ENCODE data around the gene NKX1-1. TPM values are rescaled to one million over a fixed set of nuclear protein-coding genes. Genes with fewer than 3 reads are reported as not detected.

Gene NKX1-1
- total RNA-seq, 1 donor from 2014 or later = not detected

DNA sequence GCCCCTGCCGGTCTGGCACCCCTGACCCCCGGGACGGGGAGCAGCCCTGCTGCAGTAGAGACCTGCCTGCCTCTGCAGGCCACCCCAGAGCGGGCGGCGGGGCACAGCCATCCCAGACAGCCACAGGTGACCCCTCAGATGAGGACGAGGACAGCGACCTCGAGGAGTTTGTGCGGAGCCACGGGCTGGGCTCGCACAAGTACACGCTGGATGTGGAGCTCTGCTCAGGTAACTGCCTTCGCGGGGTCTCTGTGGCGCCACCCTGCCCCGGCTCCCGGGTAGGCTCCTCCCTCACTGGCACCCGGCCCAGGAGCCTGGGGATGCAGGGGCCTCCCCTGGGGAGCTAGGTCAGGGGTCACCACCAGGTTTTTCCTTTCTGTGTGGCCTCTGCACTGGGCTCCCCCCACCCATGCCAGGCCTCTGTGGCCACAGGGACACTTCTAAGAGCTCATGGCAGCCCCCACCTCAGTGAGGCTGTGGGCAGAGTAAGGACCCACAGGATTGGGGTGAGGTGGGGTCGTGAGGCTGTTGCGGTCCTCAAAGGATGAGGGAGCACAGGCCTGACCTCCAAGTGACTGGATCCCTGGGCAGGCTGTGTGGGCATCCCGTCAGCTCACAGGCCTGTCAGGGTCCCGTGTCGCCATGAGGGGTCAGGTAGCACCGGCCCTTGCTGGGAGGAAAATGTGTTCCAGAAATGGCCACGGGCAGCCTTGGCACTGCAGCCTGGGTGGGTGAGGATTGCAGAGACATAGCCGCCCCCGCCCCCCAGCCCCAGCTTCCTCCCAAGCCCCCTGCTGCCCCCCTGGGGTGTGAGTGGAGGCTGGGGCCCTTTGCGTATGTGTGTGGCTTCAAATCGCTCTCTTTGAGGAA is 52.8 kb downstream of the NKX1-1 start:
- intact Hi-C loops (cut with DNase I) = loop anchor here (2.0 to 5.0 kb wide), 3 partner anchors 186 to 374 kb away; no protein-coding TSS in a partner anchor
- DNase-seq (ENCODE audit: low spot score) = no peak

Other genes starting within 250 kb of the NKX1-1 start
- 19.8 TPM for gene SPON2, start 233.9 kb downstream of the NKX1-1 start, total RNA-seq
- gene CTBP1, start 157.3 kb downstream of the NKX1-1 start, total RNA-seq = 129 TPM
- 55.2 TPM for gene MAEA, start 116.6 kb downstream of the NKX1-1 start, total RNA-seq
- 10.4 TPM for gene UVSSA, start 59.2 kb downstream of the NKX1-1 start, total RNA-seq

Measured in cardiac septum (tissue), 1 donor.